ENCODE results near the gene THSD7B.

- TF ChIP-seq CTCF (IDR thresholded peaks at IDR 0.05) (no peak), POLR2A (IDR thresholded peaks at IDR 0.05) (no peak)
Measured at GRCh38 chr2:137348301-137348700, 583.0 kb downstream of the THSD7B start.
